Fibroblast of skin of abdomen (primary cell): ENCODE data around the gene NOD1.
"Not testable (repeated sequence)": the region's sequence is repeated elsewhere in the genome, so short reads cannot be mapped to it uniquely, and the experiment has no call there.

Experiments
- DNase-seq: peaks from one replicate; pipeline ENCODE4 v3.0.0-alpha.2; 2013

The NOD1 gene

DNA sequence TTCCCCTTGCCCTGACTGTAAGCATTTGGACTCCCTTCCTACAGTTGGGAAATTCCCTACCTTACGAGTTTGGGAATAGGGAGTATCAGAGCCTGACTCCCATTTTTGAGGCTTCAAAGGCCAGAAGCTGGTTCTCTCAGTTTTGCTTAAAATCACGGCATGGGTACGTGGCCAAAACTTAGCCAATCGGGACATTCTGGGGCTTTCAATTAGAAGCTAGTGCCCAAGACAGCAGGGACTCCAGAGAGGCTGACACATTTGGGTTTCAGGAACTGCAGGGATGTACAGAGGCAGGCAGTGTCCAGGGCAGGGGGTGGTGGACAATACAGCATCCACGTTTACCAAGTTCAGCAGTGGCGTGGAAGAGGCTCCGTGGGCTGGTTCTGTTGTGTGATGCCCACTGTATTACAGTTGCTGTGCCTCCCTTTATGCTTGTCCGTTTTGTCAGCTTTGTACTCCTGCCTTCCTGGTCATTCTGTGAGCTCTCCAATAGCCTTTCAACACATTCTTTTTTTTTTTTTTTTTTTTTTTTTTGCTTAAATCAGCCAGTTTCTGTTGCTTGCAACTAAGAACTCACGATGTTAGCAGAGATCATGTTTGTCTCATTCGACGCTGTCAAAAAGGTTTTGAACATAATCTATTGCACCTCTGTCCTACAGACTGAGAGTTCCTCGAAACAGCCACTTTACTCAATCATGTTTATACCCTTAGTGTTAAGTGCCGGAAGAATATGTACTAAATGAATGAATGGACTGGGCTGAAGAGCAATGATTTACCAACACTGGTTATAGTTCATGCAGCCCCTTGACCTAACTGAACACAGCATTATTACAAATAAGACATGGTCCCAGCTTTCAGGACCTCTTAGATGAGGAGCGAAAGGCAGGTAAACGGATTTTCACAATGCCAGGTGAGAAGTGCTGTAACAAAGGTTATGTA lies 25.0 kb upstream of the NOD1 start:
- DNase-seq: no peak

DNA sequence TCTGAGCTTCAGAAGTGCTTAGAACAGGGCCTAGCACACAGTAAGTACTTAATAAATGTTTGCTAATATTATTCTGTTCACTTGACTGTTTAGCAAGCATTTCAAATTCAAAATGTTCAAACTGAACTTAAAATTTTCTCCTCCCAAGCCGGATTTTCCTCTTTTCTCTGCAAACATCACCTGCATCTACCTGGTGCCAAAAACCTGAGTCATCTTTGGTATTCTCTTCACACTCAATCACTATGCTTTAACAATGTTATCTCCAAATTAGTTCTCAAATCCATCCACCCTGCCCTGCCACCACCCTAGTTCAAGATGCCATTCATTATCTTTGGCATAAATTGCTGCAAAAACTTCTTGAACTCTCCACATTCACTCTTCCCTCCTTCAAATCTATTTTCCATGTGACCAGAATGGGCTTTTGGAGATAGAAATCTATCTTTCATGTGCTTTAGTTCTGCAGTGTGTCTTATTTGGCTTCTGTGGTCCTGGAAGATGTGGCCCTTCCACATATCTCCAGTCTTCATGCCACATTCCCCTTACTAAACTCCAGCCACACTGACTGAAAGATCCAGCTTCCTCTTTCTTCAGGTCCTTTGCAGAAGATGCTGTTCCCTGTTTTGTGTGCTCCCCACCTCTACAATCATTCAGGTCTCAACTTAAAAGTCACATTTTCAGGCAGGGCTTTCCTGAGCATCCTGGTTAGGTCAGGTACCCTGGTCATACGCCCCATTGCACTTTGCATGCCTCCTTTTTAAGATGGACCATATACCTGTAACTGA lies 24.1 kb upstream of the NOD1 start:
- DNase-seq: no peak

GRCh38 chr7:30501264-30501663 lies 22.7 kb upstream of the NOD1 start:
- DNase-seq: no peak

- DNase-seq: no peak
Observed at GRCh38 chr7:30493228-30493627, 14.6 kb upstream of the NOD1 start.

DNA sequence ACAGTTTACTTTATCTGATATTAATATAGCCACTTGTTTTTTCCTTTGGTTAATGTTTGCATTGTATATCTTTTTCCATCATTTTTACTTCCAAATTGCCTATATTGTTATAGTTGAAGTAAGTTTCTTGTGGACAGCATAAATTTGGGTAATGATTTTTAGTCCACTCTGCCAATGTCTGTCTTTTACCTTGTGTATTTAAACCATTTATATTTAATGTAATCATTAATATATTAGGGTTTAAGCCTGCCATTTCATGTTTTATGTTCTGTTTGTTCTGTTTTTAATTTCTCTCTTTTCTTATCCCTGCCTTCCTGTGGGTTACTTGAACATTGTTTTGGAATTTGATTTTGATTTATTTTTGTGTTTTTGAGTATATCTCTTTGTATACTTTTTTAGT lies 12.8 kb upstream of the NOD1 start:
- DNase-seq: no peak

DNA sequence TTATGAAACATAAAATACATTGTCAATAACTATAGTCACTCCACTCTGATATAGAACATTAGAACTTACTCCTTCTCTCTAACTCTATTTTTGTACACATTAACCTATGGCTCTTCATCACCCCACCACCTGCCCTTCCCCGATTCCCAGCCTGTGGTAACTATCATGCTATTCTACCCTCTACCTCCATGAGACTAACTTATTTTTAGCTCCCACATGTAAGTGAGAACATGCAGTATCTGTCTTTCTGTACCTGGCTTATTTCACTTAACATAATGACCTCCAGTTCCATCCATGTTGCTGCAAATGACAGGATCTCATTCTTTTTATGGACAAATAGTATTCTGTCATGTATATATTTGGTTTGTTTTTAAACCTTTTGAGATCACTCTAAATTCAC lies 8.8 kb upstream of the NOD1 start:
- no peak for DNase-seq

DNA sequence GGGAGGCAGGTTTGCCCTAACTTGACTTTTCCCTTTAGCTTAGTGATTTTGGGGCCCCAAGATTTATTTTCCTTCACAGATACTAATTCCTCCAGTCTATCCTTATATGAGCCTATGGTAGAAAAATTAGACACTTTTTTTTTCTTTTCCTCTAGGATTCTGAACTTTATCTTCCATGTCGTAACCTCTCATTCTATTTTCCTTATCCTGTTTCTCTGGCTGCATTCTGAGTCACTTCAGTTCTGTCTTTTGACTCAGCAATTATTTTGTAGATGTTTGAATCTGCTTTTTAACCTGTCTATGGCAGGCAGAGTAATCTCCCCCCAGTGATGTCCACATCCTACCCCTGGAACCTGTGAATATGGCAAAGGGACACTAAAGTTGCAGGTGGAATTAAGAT lies 7.1 kb upstream of the NOD1 start:
- no peak for DNase-seq

- not testable (repeated sequence) for DNase-seq
Observed at GRCh38 chr7:30481416-30481815, 2.8 kb upstream of the NOD1 start.

DNA sequence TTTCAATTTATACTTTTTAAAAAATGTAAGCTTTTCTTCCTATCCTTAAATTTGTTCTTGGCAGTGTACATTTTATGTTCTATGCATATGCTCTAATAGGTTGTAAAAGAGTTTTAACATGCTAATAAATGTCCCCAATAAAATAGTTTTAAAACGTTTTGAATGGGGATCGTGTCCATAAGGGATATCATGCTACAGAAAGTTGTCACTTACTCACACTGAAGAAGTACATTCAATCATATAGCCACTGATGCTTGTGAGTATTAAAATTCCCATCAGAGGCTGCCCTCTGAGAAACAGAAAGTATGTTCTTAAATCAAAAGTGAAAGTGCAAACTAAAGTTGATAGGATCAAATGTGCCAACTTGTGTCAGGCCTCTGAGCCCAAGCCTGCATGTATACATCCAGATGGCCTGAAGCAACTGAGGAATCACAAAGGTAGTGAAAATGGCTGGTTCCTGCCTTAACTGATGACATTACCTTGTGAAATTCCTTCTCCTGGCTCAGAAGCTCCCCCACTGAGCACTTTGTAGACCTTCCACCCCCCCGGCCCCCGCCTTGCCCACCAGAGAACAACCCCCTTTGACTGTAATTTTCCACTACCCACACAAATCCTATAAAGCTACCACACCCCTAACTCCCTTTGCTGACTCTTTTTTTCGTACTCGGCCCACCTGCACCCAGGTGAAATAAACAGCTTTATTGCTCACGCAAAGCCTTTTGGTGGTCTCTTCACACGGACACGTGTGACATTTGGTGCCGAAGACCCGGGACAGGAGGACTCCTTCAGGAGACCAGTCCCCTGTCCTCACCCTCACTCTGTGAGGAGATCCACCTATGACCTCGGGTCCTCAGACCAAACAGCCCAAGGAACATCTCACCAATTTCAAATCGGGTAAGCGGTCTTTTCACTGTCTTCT lies 877 bp upstream of the NOD1 start:
- DNase-seq: peak; percentile 22

- DNase-seq: peak; percentile 49
Observed at GRCh38 chr7:30476459-30477145, 2.0 kb downstream of the NOD1 start.

GRCh38 chr7:30475580-30475979 lies 3.0 kb downstream of the NOD1 start:
- no peak for DNase-seq

GRCh38 chr7:30474893-30475292 lies 3.7 kb downstream of the NOD1 start:
- DNase-seq: peak; percentile 81

GRCh38 chr7:30474485-30474884 lies 4.1 kb downstream of the NOD1 start:
- no peak for DNase-seq

GRCh38 chr7:30473903-30474302 lies 4.7 kb downstream of the NOD1 start:
- DNase-seq: no peak

GRCh38 chr7:30472784-30473775 lies 5.5 kb downstream of the NOD1 start:
- peak; percentile 84 for DNase-seq

DNA sequence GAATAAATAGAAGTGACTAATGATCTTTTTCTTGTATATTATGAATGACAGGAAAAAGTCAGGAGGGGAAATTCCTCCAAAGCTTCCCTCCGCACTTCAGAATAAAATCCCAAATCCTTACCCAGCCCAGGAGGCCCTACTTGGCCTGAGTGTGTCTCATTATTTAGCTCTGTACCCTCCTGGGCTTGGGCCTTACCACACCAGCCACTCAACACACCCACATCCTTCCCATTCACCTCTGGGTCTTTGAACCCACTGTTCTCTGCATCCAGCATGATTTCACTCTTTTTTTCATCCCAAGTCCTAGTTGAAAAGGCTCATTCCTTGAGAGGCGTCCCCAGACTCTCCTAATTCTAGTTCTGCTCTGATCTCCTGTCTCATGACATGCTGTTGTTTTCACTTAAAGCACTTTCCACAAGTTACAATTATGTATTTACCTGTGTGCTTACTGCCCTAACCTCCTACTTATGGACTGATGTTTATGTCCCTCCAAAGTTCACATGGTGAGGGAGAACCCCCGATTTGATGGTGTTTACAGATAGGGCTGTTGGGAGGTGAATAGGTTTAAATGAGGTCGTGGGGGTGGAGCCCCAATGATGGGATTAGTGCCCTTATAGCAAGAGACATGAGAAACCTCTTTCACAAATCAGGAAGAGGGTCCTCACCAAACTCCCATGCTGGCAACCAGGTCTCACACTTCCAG lies 6.4 kb downstream of the NOD1 start:
- DNase-seq: no peak

DNA sequence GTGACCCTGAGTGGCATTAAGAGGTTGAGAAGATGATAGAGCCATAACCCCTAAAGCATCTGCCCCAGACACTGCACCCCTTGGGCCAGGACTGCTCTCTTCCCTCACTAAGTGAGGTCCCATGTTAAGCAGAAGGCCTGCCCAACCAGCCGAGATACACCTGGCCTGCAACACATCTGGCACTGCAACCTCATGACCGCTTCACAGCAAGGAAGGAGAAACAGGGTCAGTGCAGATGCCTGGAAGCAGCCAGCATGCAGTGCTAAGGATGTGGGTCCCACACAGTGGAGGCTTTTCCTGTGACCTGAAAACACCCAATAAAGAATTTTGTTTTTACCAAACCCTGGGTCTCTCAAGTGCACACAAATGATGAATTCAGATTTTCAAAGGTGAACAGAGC lies 7.4 kb downstream of the NOD1 start:
- DNase-seq: no peak

- DNase-seq: peak; percentile 69
Observed at GRCh38 chr7:30470771-30471170, 7.8 kb downstream of the NOD1 start.

GRCh38 chr7:30470163-30470770 lies 8.3 kb downstream of the NOD1 start:
- DNase-seq: no peak

DNA sequence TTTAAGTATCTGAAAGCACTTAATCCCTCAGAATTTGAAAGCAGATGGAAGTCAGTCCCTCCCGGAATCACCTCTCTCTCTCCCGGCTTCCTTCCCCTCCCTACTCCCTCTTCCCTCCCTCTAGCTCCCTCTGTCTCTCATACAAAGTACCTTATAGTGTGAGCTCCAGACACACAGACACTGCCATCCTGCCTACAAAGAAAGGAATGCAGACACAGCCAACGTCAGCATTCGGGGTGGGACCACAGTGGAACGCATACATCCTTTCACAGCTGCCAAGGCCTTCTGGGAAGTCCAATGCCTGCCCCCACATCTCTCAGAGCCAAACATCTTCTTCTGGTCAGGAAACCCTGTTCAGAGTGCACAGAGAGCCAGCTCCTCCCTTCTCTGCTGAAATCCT lies 9.3 kb downstream of the NOD1 start:
- DNase-seq: peak; percentile 99
